Endothelial cell of umbilical vein (primary cell): ENCODE results near the gene ACD. TPM values are rescaled to one million over a fixed set of nuclear protein-coding genes. Genes with fewer than 3 reads are reported as not detected.

Experiments used
- BruUV-seq: library from RNA; stranded (reverse); fragments of 400-500 nt; replicated peaks from 2 replicates; lab custom pipeline; 2021; lab: Mats Ljungman, UMichigan
- CTCF ChIA-PET: fragments of 300-600, 350-600 bp; sonication (Branson Sonifier 250); formaldehyde crosslinking; loops from one replicate; lab custom pipeline; 2021; ENCODE audit warnings: antibody characterized with exemption, inconsistent platforms; lab: Charles Lee
- POLR2A ChIA-PET: fragments of 300-600, 350-600 bp; sonication (Branson Sonifier 250); formaldehyde crosslinking; loops from one replicate; lab custom pipeline; 2021; ENCODE audit warnings: antibody characterized with exemption, inconsistent platforms; lab: Charles Lee
- DNase-seq: peaks from one replicate; pipeline ENCODE4 v3.0.0-alpha.2; 2011; ENCODE audit warnings: low read depth, low spot score
- FAIRE-seq: peaks from 2 replicates; lab custom pipeline; 2011; peaks lifted over from hg19 to GRCh38; lab: Jason Lieb, UNC
- H2AFZ ChIP-seq: 2 replicates; pipeline ENCODE4 v1.6.0; 2012; ENCODE audit warnings: low read depth, low read length, control low read depth, inconsistent platforms
- H3K27ac ChIP-seq: 2 replicates; pipeline ENCODE4 v1.5.1; 2011; ENCODE audit warnings: low read depth, mild to moderate bottlenecking, control low read depth, low read length, moderate library complexity; ENCODE audit not compliant: insufficient read depth
- H3K27me3 ChIP-seq, 2 experiments: 2 replicates each; pipeline versions ENCODE4 v1.6.0 to v1.6.1; 2011; ENCODE audit warnings: low read length in 2 of 2, mixed read lengths in 1 of 2; ENCODE audit not compliant: control insufficient read depth in 2 of 2, insufficient read depth in 2 of 2
- H3K36me3 ChIP-seq, 2 experiments: 2 replicates in 1 of 2; 3 replicates in 1 of 2; pipeline ENCODE4 v1.5.1; 2011; ENCODE audit warnings: low read length in 2 of 2, mild to moderate bottlenecking in 1 of 2, moderate library complexity in 1 of 2; ENCODE audit not compliant: control insufficient read depth in 2 of 2, insufficient read depth in 2 of 2; ENCODE audit errors: extremely low read depth in 1 of 2
- H3K4me1 ChIP-seq: 3 replicates; pipeline ENCODE4 v1.5.1; 2011; ENCODE audit warnings: mild to moderate bottlenecking, low read length; ENCODE audit not compliant: control insufficient read depth, insufficient read depth; ENCODE audit errors: extremely low read depth
- H3K4me2 ChIP-seq: 2 replicates; pipeline ENCODE4 v1.6.1; 2011; ENCODE audit warnings: low read length, control low read depth, mixed read lengths; ENCODE audit not compliant: insufficient read depth
- H3K4me3 ChIP-seq, 3 experiments: fragments of 200-600 bp in 1 of 3; sonication (generic), shearing (Covaris generic) in 1 of 3; replicated peaks in 1 of 3; 2 replicates each; pipeline ENCODE4 v1.5.1; 2011 to 2016; ENCODE audit warnings: control low read depth in 3 of 3, low read length in 3 of 3, mild to moderate bottlenecking in 2 of 3, inconsistent platforms in 1 of 3, low read depth in 1 of 3, moderate library complexity in 1 of 3; ENCODE audit not compliant: insufficient read depth in 1 of 3
- H3K79me2 ChIP-seq: 2 replicates; pipeline ENCODE4 v1.6.0; 2012; ENCODE audit warnings: low read length, inconsistent platforms; ENCODE audit not compliant: control insufficient read depth, insufficient read depth
- H3K9ac ChIP-seq: replicated peaks from 2 replicates; pipeline ENCODE3; 2011; ENCODE audit warnings: low read length, control low read depth; ENCODE audit not compliant: insufficient read depth; ENCODE audit errors: extremely low read depth
- H3K9me1 ChIP-seq: replicated peaks from 3 replicates; pipeline ENCODE4 v1.6.0; 2011; ENCODE audit warnings: mild to moderate bottlenecking, low read length; ENCODE audit not compliant: control insufficient read depth, insufficient read depth; ENCODE audit errors: extremely low read depth
- H3K9me3 ChIP-seq: replicated peaks from 2 replicates; pipeline ENCODE4 v1.5.1; 2012; ENCODE audit warnings: low read length, inconsistent platforms; ENCODE audit not compliant: control insufficient read depth, insufficient read depth
- H4K20me1 ChIP-seq: replicated peaks from 2 replicates; pipeline ENCODE3; 2011; ENCODE audit warnings: mild to moderate bottlenecking, low read length; ENCODE audit not compliant: control insufficient read depth, insufficient read depth; ENCODE audit errors: extremely low read depth
- FOS ChIP-seq: IDR thresholded peaks from 2 replicates; pipeline ENCODE4 v1.6.1; 2011; ENCODE audit warnings: mild to moderate bottlenecking, low read length, moderate library complexity, borderline replicate concordance; ENCODE audit not compliant: insufficient read depth
- GATA2 ChIP-seq: IDR thresholded peaks from 2 replicates; pipeline ENCODE4 v1.7.0; 2011; ENCODE audit warnings: low read depth, mild to moderate bottlenecking, moderate library complexity, mixed read lengths, low read length; ENCODE audit not compliant: insufficient read length, insufficient read depth
- JUN ChIP-seq: IDR thresholded peaks from 2 replicates; pipeline ENCODE4 v1.6.1; 2011; ENCODE audit warnings: borderline replicate concordance, low read depth; ENCODE audit not compliant: insufficient read length, insufficient read depth
- MYC ChIP-seq: IDR thresholded peaks from one replicate; pipeline ENCODE4 v1.6.1; 2011; ENCODE audit warnings: mild to moderate bottlenecking, low read depth, low read length
- POLR2A ChIP-seq: IDR thresholded peaks from 2 replicates; pipeline ENCODE4 v1.6.1; 2012; ENCODE audit warnings: low read depth, mild to moderate bottlenecking, control low read depth, low read length
- POLR2AphosphoS5 ChIP-seq: IDR thresholded peaks from 2 replicates; pipeline ENCODE4 v1.6.1; 2012; ENCODE audit warnings: low read depth, mild to moderate bottlenecking, control low read depth, low read length, moderate library complexity; ENCODE audit not compliant: insufficient read depth
- dilution Hi-C: fragments of 300-500 bp; cut with MboI; formaldehyde crosslinking; loops from one replicate; pipeline ENCODE4 v1.15.0; 2019; ENCODE audit warnings: low sequenced_read_pairs; ENCODE audit not compliant: extremely low pct_ligation_motif_present
- intact Hi-C: fragments of 100-400 bp; cut with micrococcal nuclease; formaldehyde crosslinking; loops from one replicate; pipeline ENCODE4 v1.10.0; 2022
- polyA plus RNA-seq, 4 experiments: library from polyadenylated mRNA; depleted of rRNA in 3 of 4; stranded (reverse) in 3 of 4; unstranded in 1 of 4; fragments of >200 nt; gene quantifications; 2 replicates each; pipeline versions ENCODE4 v1.2.1 to v1.2.3, GENCODE V29; 2011 to 2012; ENCODE audit warnings: missing spikeins in 1 of 4
- total RNA-seq: library from RNA; stranded (reverse); gene quantifications from 2 replicates; pipeline ENCODE4 v1.2.3, GENCODE V29; 2021
- TF ChIP-seq, protein P1 (sequence below), 2 donors: IDR thresholded peaks; 1 replicate in 1 of 2; 2 replicates in 1 of 2; pipeline ENCODE4 v1.5.1; 2011; ENCODE audit warnings: low read length in 2 of 2, mild to moderate bottlenecking in 2 of 2, moderate library complexity in 2 of 2, control low read depth in 1 of 2, inconsistent platforms in 1 of 2, low read depth in 1 of 2; ENCODE audit not compliant: insufficient read depth in 1 of 2; ENCODE audit errors: extremely low read depth in 1 of 2
- TF ChIP-seq, protein P2 (sequence below): IDR thresholded peaks from 2 replicates; pipeline ENCODE4 v1.6.1; 2011; ENCODE audit not compliant: insufficient read depth, insufficient read length

The ACD gene
- total and polyA plus RNA-seq, 2 donors (not counting 3 experiments of a cell fraction or from before 2014, with no cell fraction given), result 24.4 to 36.0 TPM

DNA sequence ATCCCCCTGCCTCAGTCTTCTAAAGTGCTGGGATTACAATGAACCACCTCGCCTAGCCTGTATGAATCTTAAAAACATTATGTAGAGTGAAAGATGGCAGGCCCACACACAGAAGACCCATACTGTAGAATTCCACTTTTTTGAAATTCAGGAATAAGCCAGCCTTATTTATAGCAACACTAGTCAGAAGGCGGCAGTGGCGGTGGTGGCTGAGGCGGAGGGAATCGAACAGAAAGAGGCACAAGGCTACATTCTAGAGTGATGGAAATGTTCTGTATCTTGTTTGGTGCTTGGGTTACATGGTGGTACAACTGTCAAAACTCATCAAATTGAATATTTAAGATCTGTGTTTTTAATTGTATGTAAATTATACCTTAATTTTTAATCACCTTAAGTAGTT, 47.7 kb upstream of the ACD start:
- H3K9me1 ChIP-seq, result no peaks in the 10 kb centered on the region
- no peak for FAIRE-seq

More for the DNA sequence above, 47.7 kb upstream of the ACD start:
- TF ChIP-seq, protein P1, sequence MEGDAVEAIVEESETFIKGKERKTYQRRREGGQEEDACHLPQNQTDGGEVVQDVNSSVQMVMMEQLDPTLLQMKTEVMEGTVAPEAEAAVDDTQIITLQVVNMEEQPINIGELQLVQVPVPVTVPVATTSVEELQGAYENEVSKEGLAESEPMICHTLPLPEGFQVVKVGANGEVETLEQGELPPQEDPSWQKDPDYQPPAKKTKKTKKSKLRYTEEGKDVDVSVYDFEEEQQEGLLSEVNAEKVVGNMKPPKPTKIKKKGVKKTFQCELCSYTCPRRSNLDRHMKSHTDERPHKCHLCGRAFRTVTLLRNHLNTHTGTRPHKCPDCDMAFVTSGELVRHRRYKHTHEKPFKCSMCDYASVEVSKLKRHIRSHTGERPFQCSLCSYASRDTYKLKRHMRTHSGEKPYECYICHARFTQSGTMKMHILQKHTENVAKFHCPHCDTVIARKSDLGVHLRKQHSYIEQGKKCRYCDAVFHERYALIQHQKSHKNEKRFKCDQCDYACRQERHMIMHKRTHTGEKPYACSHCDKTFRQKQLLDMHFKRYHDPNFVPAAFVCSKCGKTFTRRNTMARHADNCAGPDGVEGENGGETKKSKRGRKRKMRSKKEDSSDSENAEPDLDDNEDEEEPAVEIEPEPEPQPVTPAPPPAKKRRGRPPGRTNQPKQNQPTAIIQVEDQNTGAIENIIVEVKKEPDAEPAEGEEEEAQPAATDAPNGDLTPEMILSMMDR (IDR thresholded peaks at IDR 0.05; ENCODE audit: extremely low read depth in 1 of 2, insufficient read depth in 1 of 2, low read depth in 1 of 2, low read length in 2 of 2), result no peak
- TF ChIP-seq MYC, result no peak
- TF ChIP-seq FOS, result no peak
- TF ChIP-seq, protein P2, sequence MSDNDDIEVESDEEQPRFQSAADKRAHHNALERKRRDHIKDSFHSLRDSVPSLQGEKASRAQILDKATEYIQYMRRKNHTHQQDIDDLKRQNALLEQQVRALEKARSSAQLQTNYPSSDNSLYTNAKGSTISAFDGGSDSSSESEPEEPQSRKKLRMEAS, result no peak
- TF ChIP-seq JUN, result no peak
- no peak for TF ChIP-seq GATA2
- no peak for TF ChIP-seq POLR2AphosphoS5
- no peak for TF ChIP-seq POLR2A
- ChIA-PET POLR2A (no interaction called here), CTCF (no interaction called here)
- H3K27me3 ChIP-seq, result no peaks in the 10 kb centered on the region
- no peak overlapping the region for H3K9ac ChIP-seq
- H3K79me2 ChIP-seq, result peaks cover 77% of the 10 kb centered on the region
- dilution Hi-C loops, result no loop called here
- H3K4me2 ChIP-seq, result no peak overlapping the region
- intact Hi-C loops, result no loop called here
- no TSS peak for BruUV-seq
- no peak overlapping the region for H3K4me3 ChIP-seq
- H2AFZ ChIP-seq, result no peak overlapping the region
- H3K27ac ChIP-seq, result no peak overlapping the region
- no peak for DNase-seq
- H3K9me3 ChIP-seq, result no peaks in the 10 kb centered on the region
- peaks cover 7% of the 10 kb centered on the region for H4K20me1 ChIP-seq
- H3K36me3 ChIP-seq, result no peaks in the 10 kb centered on the region
- no peaks in the 10 kb centered on the region for H3K4me1 ChIP-seq
